PC-9 (cell line): ENCODE measurements around the gene RTEL1.

Source experiments
- EZH2 ChIP-seq: fragments of 200-600 bp; sonication (generic); IDR thresholded peaks from 2 replicates; pipeline ENCODE4 v1.8.0; 2017; ENCODE audit warnings: antibody characterized with exemption, low read depth
- TF ChIP-seq, protein P1 (sequence below): fragments of 200-600 bp; sonication (generic); conservative IDR thresholded peaks from 2 replicates; pipeline ENCODE4 v1.6.1; 2017; ENCODE audit warnings: mixed run types, antibody characterized with exemption, mild to moderate bottlenecking, moderate library complexity

DNA sequence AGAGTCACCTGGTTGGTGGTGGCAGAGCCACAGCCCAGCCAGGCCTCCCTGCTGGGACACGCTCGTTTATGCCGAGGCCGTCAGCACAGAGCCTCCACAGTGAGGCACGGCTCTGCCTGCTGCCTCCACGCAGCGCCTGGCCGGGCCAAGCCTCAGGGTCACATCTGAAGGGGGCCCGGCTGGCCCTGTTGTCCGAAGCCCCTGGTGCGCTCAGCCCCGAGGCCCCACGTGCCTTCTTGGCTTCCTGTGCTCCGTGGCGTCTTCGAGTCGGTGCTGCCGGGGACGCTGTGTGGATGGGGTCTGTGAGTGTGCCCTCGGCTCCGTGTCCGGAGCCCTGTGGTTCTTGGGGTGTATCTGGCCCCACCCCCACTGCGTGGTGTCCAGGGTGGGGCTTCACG, 28.0 kb downstream of the RTEL1 start:
- TF ChIP-seq, protein P1, sequence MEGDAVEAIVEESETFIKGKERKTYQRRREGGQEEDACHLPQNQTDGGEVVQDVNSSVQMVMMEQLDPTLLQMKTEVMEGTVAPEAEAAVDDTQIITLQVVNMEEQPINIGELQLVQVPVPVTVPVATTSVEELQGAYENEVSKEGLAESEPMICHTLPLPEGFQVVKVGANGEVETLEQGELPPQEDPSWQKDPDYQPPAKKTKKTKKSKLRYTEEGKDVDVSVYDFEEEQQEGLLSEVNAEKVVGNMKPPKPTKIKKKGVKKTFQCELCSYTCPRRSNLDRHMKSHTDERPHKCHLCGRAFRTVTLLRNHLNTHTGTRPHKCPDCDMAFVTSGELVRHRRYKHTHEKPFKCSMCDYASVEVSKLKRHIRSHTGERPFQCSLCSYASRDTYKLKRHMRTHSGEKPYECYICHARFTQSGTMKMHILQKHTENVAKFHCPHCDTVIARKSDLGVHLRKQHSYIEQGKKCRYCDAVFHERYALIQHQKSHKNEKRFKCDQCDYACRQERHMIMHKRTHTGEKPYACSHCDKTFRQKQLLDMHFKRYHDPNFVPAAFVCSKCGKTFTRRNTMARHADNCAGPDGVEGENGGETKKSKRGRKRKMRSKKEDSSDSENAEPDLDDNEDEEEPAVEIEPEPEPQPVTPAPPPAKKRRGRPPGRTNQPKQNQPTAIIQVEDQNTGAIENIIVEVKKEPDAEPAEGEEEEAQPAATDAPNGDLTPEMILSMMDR = no peak
- TF ChIP-seq EZH2 = no peak
